Neural crest cell (in vitro differentiated cells): Measurements from ENCODE around the gene TMEFF1. TPM values are rescaled to one million over a fixed set of nuclear protein-coding genes. Genes with fewer than 3 reads are reported as not detected.
A peak's percentile ranks its signal among the peaks of the same experiment; 100 is the strongest.

ENCODE experiments used
- DNase-seq: peaks from one replicate; pipeline ENCODE4 v3.0.0; 2021; ENCODE audit warnings: low read depth, mixed read lengths, low spot score
- H3K27ac Mint-ChIP-seq: one replicate; pipeline ENCODE4 v1.8.0; 2021; ENCODE audit warnings: mild to moderate bottlenecking, mixed read lengths; ENCODE audit not compliant: unreplicated experiment
- H3K27me3 Mint-ChIP-seq: 2 replicates; pipeline ENCODE4 v1.8.0; 2021; ENCODE audit warnings: low read depth, mild to moderate bottlenecking, mixed read lengths
- H3K36me3 Mint-ChIP-seq: 2 replicates; pipeline ENCODE4 v1.8.0; 2021; ENCODE audit warnings: low read depth, mild to moderate bottlenecking, mixed read lengths
- H3K4me1 Mint-ChIP-seq: 2 replicates; pipeline ENCODE4 v1.8.0; 2021; ENCODE audit warnings: mixed read lengths
- H3K4me3 Mint-ChIP-seq: one replicate; pipeline ENCODE4 v1.8.0; 2021; ENCODE audit warnings: mild to moderate bottlenecking, mixed read lengths
- H3K9me3 Mint-ChIP-seq: 2 replicates; pipeline ENCODE4 v1.8.0; 2021; ENCODE audit warnings: mixed read lengths
- long read RNA-seq: library from polyadenylated mRNA; unstranded; transcript quantifications from one replicate; pipeline ENCODE4 v2.0.0, GENCODE V29; 2020
- total RNA-seq: library from RNA; stranded (reverse); gene quantifications from 2 replicates; pipeline ENCODE4 v1.2.1, GENCODE V29; 2021
- TF ChIP-seq, protein P1 (sequence below): fragments of 200-600 bp; sonication (generic); conservative IDR thresholded peaks from 2 replicates; pipeline ENCODE4 v1.5.0; 2021; ENCODE audit warnings: antibody characterized with exemption, mild to moderate bottlenecking

TMEFF1 gene, protein sequence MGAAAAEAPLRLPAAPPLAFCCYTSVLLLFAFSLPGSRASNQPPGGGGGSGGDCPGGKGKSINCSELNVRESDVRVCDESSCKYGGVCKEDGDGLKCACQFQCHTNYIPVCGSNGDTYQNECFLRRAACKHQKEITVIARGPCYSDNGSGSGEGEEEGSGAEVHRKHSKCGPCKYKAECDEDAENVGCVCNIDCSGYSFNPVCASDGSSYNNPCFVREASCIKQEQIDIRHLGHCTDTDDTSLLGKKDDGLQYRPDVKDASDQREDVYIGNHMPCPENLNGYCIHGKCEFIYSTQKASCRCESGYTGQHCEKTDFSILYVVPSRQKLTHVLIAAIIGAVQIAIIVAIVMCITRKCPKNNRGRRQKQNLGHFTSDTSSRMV
- 43.1 and 47.9 TPM in 2 replicates for total RNA-seq
- long read RNA-seq, transcript TMEFF1-201 (10 exons, 2,611 nt): major isoform, 6 of 6 reads
- long read RNA-seq, partial matches to known transcripts: 0 of 6 reads
- long read RNA-seq, other reads (novel, unspliced or antisense): 0 of 6 reads

DNA sequence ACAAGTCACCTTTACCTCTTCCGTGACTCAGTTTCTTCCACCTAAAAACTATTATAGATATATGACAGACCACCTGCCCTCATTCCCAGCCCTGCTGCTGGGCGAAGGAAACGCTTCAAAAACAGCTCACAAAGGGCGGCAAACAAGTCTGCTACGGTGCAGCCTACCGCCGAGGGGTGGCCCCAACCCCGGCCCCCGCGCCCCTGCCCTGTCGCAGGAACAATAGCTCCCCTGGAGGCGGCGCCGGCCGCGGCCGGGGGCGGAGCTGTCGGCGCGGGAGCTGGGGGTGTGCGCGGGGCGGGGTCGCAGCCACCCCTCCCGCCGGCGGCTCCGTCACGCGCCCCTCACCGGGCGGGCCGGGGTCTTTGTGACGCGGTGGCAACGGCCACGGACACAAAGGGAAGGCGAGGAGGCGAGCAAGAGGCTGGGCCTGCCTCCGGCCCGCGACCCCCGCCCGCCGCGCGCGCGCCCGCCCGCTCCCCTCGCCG lies at the start of gene TMEFF1:
Gene TMEFF1 (plus strand): TSS at position 362 of the 488 bp plus-strand sequence. CDS start 396 bp downstream, outside the sequence.
- Mint-ChIP-seq H3K4me1 (peaks cover 39% of the 10 kb centered on the region), H3K4me3 (peak within 1 kb of the TSS; percentile 91), H3K36me3 (peaks cover 5% of the 10 kb centered on the region), H3K27ac (peak within 1 kb of the TSS; percentile 93), H3K9me3 (no peaks in the 10 kb centered on the region), H3K27me3 (no peaks in the 10 kb centered on the region)
- peak; percentile 70 for DNase-seq
- TF ChIP-seq, protein P1, sequence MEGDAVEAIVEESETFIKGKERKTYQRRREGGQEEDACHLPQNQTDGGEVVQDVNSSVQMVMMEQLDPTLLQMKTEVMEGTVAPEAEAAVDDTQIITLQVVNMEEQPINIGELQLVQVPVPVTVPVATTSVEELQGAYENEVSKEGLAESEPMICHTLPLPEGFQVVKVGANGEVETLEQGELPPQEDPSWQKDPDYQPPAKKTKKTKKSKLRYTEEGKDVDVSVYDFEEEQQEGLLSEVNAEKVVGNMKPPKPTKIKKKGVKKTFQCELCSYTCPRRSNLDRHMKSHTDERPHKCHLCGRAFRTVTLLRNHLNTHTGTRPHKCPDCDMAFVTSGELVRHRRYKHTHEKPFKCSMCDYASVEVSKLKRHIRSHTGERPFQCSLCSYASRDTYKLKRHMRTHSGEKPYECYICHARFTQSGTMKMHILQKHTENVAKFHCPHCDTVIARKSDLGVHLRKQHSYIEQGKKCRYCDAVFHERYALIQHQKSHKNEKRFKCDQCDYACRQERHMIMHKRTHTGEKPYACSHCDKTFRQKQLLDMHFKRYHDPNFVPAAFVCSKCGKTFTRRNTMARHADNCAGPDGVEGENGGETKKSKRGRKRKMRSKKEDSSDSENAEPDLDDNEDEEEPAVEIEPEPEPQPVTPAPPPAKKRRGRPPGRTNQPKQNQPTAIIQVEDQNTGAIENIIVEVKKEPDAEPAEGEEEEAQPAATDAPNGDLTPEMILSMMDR: peak; percentile 49

DNA sequence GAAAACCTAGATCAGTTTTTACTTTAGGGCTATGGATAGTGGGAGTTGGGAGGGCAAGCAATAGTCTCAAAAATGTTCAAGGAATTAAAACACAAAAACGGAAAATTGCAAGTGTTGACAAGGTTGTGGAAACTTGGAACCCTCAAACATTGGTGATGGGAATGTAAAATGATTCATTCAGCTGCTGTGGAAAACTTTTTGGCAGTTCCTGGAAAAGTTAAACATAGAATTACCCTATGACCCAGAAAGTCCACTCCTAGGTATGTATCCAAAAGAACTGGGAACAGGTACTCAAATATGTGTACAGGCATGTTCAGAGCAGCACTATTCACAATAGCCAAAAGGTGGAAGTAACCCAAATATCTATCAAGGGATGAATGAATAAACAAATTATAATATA lies 47.2 kb upstream of the TMEFF1 start:
- DNase-seq: no peak
- H3K4me1 Mint-ChIP-seq: peaks cover 43% of the 10 kb centered on the region
- TF ChIP-seq, protein P1: no peak
- H3K27ac Mint-ChIP-seq: peak overlapping the region; percentile 73
- H3K27me3 Mint-ChIP-seq: no peaks in the 10 kb centered on the region
- peak overlapping the region; percentile 98 for H3K4me3 Mint-ChIP-seq
- H3K9me3 Mint-ChIP-seq: no peaks in the 10 kb centered on the region
- H3K36me3 Mint-ChIP-seq: peaks cover 8% of the 10 kb centered on the region

DNA sequence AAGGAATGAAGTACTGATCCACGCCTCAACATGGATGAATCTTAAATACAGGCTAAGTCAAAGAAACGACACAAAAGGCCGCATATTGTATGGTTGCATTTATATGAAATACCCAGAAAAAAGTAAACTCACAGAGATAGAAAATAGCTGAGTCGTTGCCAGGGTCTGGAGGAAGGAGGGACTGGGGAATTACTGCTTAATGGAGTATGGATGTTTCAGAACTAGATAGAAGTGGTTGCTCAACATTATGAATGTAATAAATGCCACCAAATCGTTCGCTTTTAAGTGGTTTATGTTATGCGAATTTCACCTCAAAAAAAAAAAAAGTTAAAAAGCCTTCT lies 46.8 kb upstream of the TMEFF1 start:
- Mint-ChIP-seq H3K4me1 (peaks cover 44% of the 10 kb centered on the region), H3K9me3 (no peaks in the 10 kb centered on the region), H3K27me3 (no peaks in the 10 kb centered on the region), H3K27ac (peak overlapping the region; percentile 73), H3K36me3 (peaks cover 8% of the 10 kb centered on the region), H3K4me3 (peak overlapping the region; percentile 98)
- TF ChIP-seq, protein P1: no peak
- no peak for DNase-seq

DNA sequence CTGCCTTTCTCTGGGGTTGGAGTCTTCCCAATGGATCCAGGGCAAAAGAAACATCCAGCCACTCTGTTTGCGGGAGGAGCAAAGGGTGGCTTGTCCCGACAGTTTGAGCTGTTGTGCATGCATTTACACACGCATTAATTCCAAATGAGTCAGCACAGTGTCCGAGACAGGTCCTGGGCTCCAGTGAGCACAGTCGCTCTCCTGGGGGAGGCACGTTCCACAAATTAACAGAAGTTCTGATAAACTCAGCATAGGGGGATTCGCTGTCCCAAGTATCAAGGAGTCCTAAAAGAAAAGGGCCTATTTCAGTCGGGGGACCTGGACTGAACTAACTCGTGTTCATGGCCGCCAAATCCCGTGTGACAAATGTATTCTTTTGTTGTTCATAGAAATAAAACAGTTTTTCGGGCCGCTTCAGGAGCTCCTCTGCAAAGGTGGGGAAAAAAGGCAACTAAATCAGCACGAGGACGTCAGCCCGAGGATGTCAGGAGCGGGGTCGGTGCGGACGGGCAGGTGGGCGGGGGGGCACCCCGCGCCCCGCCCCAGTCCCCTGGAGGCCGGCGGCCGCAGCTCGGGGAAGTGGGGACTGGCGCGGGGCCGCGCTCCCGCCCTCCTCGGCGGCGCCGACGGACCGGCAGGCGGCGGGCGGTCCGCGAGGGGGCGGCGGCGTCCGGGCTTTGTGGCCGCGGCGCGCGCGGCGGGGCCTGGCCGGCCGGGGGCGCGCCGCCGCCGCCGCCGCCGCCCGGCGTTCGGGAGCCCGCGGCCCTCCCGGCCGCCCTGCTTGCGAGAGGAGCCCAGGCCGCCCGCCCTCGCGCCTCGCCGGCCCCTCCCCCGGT lies 46.2 kb upstream of the TMEFF1 start, which contains the start of gene MSANTD3:
Gene MSANTD3 (plus strand): TSS at position 614 of the 836 bp plus-strand sequence. CDS start 14,796 bp downstream, outside the sequence.
- DNase-seq: peak; percentile 48
- Mint-ChIP-seq H3K36me3 (peaks cover 8% of the 10 kb centered on the region), H3K4me1 (peaks cover 44% of the 10 kb centered on the region), H3K9me3 (no peaks in the 10 kb centered on the region), H3K27ac (peak within 1 kb of the TSS; percentile 98), H3K27me3 (no peaks in the 10 kb centered on the region), H3K4me3 (peak within 1 kb of the TSS; percentile 98)
- TF ChIP-seq, protein P1: peak; percentile 16
